NCI-H187 treated with DMSO at 0.1 percent for 48 hours (cell line): ENCODE data around the gene CENATAC.
A peak's percentile ranks its signal among the peaks of the same experiment; 100 is the strongest.
"Not testable (repeated sequence)": the region's sequence is repeated elsewhere in the genome, so short reads cannot be mapped to it uniquely, and the experiment has no call there.

Source experiments
- DNase-seq: peaks from one replicate; lab custom pipeline; 2025; lab: John Stamatoyannopoulos, UW

Gene CENATAC

DNA sequence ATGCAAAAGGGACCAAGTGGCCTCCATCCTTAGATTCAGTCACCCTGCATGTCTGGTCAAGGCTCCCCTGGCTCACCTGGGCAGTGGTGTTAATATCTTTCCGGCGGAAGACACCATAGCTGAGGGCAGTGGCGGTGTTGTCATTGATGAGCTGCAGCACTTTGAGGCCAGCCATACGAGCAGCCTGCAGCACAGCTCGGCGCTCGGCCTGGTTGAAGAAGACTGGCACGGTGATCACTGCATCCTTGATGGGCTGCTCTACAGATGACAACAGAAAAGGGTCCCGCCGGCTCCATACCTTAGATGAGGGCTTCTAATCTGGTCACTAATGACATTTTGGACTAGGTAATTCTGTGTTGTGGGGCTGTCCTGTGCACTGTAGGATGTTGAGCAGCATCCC lies 56.5 kb downstream of the CENATAC start:
- DNase-seq = no peak

- DNase-seq = no peak
Observed at GRCh38 chr11:119055901-119056300, 58.0 kb downstream of the CENATAC start.

GRCh38 chr11:119056421-119056999 lies 58.6 kb downstream of the CENATAC start:
- no peak for DNase-seq

DNA sequence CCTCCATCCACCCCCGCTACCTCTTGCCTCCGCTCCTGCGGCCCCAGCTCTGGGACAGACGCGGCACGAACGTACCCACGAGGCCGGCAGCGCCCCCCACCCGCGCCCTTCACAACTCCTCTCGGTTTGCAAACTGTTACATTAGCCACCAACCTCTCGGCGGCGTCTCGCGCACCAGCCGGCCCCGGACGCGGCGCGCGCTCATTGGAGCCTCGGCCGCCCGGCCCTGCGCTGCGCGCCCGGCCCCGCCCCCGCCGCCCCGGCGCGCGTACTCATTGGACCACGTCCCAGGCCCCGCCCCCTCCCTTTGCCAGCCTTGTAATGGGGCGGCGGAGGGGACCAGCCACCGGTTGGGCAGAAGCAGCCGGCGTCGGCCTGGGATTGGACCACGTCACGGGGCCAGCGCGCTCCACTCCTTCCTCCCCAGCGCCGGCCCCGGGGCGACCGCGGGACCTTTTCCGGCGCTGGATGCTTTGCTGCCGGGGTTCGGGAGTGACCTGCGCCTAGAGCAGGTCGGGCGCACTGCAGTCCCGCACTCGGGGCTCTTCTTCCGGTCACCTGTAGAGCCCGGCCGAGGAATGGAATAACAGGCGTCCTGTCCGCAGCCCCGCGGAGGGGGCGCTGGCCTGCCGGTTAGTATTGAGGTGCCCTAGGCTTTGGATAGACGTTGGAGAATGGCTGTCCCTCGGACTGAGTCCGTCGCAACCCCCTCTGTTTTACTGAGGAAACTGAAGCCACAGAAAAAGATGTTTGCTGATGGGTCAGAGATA lies 59.2 kb downstream of the CENATAC start, which contains the start of gene HYOU1:
Gene HYOU1, minus strand, starts transcription at position 206 of the 770 bp plus-strand sequence. CDS start 1,045 bp downstream, outside the sequence.
- DNase-seq = peak; percentile 73

DNA sequence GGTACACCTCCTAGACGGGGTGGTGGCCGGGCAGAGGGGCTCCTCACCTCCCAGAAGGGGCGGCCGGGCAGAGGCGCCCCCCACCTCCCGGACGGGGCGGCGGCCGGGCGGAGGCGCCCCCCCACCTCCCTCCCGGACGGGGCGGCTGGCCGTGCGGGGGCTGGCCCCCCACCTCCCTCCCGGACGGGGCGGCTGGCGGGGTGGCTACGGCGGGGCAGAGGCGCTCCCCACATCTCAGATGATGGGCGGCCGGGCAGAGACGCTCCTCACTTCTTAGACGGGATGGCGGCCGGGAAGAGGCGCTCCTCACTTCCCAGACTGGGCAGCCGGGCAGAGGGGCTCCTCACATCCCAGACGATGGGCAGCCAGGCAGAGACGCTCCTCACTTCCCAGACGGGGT lies 61.2 kb downstream of the CENATAC start:
- DNase-seq = not testable (repeated sequence)

DNA sequence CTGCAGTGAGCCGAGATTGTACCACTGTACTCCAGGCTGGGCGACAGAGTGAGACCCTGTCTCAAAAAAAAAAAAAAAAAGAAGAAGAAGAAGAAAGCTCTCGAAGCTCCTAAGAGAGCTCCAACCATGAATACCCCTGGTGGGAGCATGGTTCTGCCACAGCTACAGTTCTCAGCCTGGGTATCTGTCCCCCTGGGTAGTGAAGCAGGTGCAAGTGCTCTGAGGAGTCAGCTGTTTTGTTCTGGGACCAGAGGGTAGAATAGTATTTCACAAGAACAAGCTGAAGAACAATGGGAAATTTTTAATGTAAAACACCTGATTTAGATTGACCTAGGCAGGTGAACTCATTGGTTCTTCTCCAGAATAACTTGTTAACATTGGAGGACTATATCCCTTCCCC lies 63.3 kb downstream of the CENATAC start:
- no peak for DNase-seq

- no peak for DNase-seq
Observed at GRCh38 chr11:119062779-119063178, 64.8 kb downstream of the CENATAC start.

GRCh38 chr11:119065369-119065768 lies 67.4 kb downstream of the CENATAC start:
- DNase-seq = no peak
